IMR-90 (cell line): ENCODE results near the gene KLHL29.

Experiments used
- BHLHE40 ChIP-seq: fragments of 150-350 bp; IDR thresholded peaks from 2 replicates; pipeline ENCODE4 v1.6.1; 2016; ENCODE audit warnings: mild to moderate bottlenecking, low read depth, low read length
- MAFK ChIP-seq: IDR thresholded peaks from 2 replicates; pipeline ENCODE4 v1.6.1; 2012; ENCODE audit warnings: low read depth, low read length, improper control_type of control experiment
- MAZ ChIP-seq: IDR thresholded peaks from 2 replicates; pipeline ENCODE4 v1.6.1; 2012; ENCODE audit warnings: low read depth, mild to moderate bottlenecking, low read length, improper control_type of control experiment, moderate library complexity, borderline replicate concordance
- NFE2L2 ChIP-seq: fragments of 150-350 bp; IDR thresholded peaks from 2 replicates; pipeline ENCODE4 v1.6.1; 2016; ENCODE audit warnings: low read depth, mild to moderate bottlenecking, low read length
- POLR2A ChIP-seq: IDR thresholded peaks from 2 replicates; pipeline ENCODE4 v1.6.1; 2012; ENCODE audit warnings: mild to moderate bottlenecking, low read depth, low read length
- RAD21 ChIP-seq: IDR thresholded peaks from 2 replicates; pipeline ENCODE4 v1.6.1; 2012; ENCODE audit warnings: low read length, improper control_type of control experiment
- SMC3 ChIP-seq: fragments of 150-350 bp; IDR thresholded peaks from 2 replicates; pipeline ENCODE4 v1.6.1; 2016; ENCODE audit warnings: low read depth, mild to moderate bottlenecking, antibody characterized with exemption, low read length, moderate library complexity
- USF2 ChIP-seq: fragments of 150-350 bp; IDR thresholded peaks from 2 replicates; pipeline ENCODE4 v1.6.1; 2017; ENCODE audit warnings: mild to moderate bottlenecking, antibody characterized with exemption, low read length, low read depth
- TF ChIP-seq, protein P1 (sequence below): conservative IDR thresholded peaks from 2 replicates; pipeline ENCODE4 v1.5.1; 2012; ENCODE audit warnings: mild to moderate bottlenecking, low read depth, low read length, improper control_type of control experiment
- TF ChIP-seq, protein P2 (sequence below): fragments of 150-350 bp; IDR thresholded peaks from 2 replicates; pipeline ENCODE4 v1.6.1; 2016; ENCODE audit warnings: low read depth, mild to moderate bottlenecking, low read length, moderate library complexity, borderline replicate concordance

DNA sequence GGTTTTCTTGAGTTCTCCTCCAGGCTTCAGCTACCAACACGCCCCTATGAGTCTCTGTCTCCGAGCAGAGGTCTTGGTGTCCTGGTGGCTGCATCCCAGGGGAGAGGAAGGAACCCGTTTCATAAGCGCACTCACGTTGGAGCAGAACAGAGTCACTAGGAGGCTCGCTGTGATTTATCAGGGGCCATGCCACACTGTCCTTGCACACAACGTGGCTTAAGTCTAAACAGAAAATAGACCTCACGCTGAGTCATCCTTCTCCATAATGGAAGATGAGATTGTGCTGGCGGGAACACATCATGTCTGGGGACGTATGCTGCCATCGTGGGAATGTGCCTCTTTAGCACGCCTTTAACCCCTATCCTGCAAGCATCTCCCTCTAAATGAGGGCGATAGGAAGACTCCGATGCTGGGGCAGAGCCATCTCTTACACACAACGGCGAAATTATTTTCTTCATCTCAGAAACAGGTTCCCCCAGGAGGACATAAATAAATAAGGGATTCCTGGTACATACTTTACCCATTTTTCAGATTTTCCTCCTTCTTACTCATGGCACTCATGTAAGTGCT lies 211.4 kb downstream of the KLHL29 start:
- TF ChIP-seq, protein P1, sequence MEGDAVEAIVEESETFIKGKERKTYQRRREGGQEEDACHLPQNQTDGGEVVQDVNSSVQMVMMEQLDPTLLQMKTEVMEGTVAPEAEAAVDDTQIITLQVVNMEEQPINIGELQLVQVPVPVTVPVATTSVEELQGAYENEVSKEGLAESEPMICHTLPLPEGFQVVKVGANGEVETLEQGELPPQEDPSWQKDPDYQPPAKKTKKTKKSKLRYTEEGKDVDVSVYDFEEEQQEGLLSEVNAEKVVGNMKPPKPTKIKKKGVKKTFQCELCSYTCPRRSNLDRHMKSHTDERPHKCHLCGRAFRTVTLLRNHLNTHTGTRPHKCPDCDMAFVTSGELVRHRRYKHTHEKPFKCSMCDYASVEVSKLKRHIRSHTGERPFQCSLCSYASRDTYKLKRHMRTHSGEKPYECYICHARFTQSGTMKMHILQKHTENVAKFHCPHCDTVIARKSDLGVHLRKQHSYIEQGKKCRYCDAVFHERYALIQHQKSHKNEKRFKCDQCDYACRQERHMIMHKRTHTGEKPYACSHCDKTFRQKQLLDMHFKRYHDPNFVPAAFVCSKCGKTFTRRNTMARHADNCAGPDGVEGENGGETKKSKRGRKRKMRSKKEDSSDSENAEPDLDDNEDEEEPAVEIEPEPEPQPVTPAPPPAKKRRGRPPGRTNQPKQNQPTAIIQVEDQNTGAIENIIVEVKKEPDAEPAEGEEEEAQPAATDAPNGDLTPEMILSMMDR = no peak
- TF ChIP-seq MAZ (no peak), MAFK (no peak), SMC3 (no peak), USF2 (no peak), POLR2A (no peak), BHLHE40 (no peak; the same call in 1 of the 2 replicates), NFE2L2 (peak; percentile 72; the same call in 1 of the 2 replicates), RAD21 (no peak)
- TF ChIP-seq, protein P2, sequence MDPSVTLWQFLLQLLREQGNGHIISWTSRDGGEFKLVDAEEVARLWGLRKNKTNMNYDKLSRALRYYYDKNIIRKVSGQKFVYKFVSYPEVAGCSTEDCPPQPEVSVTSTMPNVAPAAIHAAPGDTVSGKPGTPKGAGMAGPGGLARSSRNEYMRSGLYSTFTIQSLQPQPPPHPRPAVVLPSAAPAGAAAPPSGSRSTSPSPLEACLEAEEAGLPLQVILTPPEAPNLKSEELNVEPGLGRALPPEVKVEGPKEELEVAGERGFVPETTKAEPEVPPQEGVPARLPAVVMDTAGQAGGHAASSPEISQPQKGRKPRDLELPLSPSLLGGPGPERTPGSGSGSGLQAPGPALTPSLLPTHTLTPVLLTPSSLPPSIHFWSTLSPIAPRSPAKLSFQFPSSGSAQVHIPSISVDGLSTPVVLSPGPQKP = no peak
